Nephron (organoid): ENCODE measurements around the gene AMER2.

Source experiments
- H3K27ac Mint-ChIP-seq, 3 experiments: 2 replicates each; pipeline ENCODE4 v1.8.0; 2020; ENCODE audit warnings: mixed read lengths in 3 of 3, mild to moderate bottlenecking in 2 of 3, moderate library complexity in 1 of 3
- H3K27me3 Mint-ChIP-seq: 2 replicates; pipeline ENCODE4 v1.8.0; 2021; ENCODE audit warnings: low read depth, mild to moderate bottlenecking, moderate library complexity, mixed read lengths
- H3K36me3 Mint-ChIP-seq: 2 replicates; pipeline ENCODE4 v1.8.0; 2020; ENCODE audit warnings: low read depth, mixed read lengths
- H3K4me1 Mint-ChIP-seq: 2 replicates; pipeline ENCODE4 v1.8.0; 2020; ENCODE audit warnings: mixed read lengths
- H3K4me3 Mint-ChIP-seq, 3 experiments: 2 replicates each; pipeline ENCODE4 v1.8.0; 2020; ENCODE audit warnings: mild to moderate bottlenecking in 3 of 3, mixed read lengths in 3 of 3, moderate library complexity in 2 of 3
- H3K9me3 Mint-ChIP-seq: 2 replicates; pipeline ENCODE4 v1.8.0; 2020; ENCODE audit warnings: mixed read lengths
- CTCF ChIP-seq, 3 experiments: fragments of 200-600 bp; sonication (generic); IDR thresholded peaks; one replicate each; pipeline ENCODE4 v1.5.0; 2021; ENCODE audit warnings: antibody characterized with exemption in 3 of 3; ENCODE audit not compliant: unreplicated experiment in 3 of 3

Gene AMER2

DNA sequence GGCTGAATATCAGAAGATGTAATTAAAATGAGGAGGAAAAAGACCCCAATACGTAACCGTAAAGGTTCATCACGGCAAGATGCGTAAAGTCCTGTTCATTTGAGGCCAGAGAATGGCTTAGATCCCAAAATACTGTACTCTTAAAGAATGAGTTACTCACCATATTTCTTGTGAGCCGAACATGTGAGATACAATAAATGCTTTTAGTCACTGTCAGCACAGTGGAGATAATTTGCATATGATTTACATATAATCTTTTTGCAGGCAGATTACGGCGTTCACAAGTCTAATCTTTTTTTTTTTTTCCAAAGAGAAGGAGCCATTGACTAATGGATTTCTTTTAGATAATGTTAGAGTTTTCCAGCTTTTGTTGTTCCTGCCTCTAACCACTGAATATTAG lies 28.4 kb downstream of the AMER2 start:
- H3K4me3 Mint-ChIP-seq: no peak overlapping the region
- H3K27me3 Mint-ChIP-seq: peaks cover 16% of the 10 kb centered on the region
- no peak for TF ChIP-seq CTCF (IDR thresholded peaks at IDR 0.05; ENCODE audit: unreplicated experiment in 3 of 3)
- no peak overlapping the region for H3K27ac Mint-ChIP-seq
- no peaks in the 10 kb centered on the region for H3K36me3 Mint-ChIP-seq
- H3K4me1 Mint-ChIP-seq: no peaks in the 10 kb centered on the region
- H3K9me3 Mint-ChIP-seq: no peaks in the 10 kb centered on the region

GRCh38 chr13:25141042-25141441 lies 31.0 kb downstream of the AMER2 start:
- Mint-ChIP-seq H3K4me1 (peaks cover 6% of the 10 kb centered on the region), H3K9me3 (no peaks in the 10 kb centered on the region), H3K36me3 (no peaks in the 10 kb centered on the region), H3K27ac (no peak overlapping the region), H3K27me3 (peaks cover 37% of the 10 kb centered on the region), H3K4me3 (no peak overlapping the region)
- no peak for TF ChIP-seq CTCF (IDR thresholded peaks at IDR 0.05; ENCODE audit: unreplicated experiment in 3 of 3)

DNA sequence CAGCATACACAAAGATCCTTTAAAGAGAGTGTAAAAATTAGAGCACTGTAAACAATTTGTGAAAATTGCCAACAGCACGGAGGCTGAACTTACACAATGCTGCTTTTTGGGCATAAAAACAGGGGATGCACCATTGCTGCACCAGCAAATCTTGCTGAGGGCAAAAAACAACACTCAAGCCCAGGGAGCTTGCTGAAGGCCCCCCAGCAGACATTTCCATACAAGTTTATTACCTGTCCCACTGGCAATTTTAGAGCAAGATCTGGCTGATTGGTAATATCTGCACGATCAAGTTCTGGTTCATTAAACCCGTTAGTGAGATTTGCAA lies 34.3 kb downstream of the AMER2 start:
- peaks cover 3% of the 10 kb centered on the region for H3K9me3 Mint-ChIP-seq

GRCh38 chr13:25136880-25137787 lies 35.0 kb downstream of the AMER2 start:
- Mint-ChIP-seq H3K4me3 (no peak overlapping the region), H3K36me3 (no peaks in the 10 kb centered on the region), H3K27ac (no peak overlapping the region), H3K9me3 (peaks cover 3% of the 10 kb centered on the region), H3K27me3 (peaks cover 39% of the 10 kb centered on the region), H3K4me1 (peaks cover 20% of the 10 kb centered on the region)
- no peak for TF ChIP-seq CTCF (IDR thresholded peaks at IDR 0.05; ENCODE audit: unreplicated experiment in 3 of 3)

More for the DNA sequence above, 34.3 kb downstream of the AMER2 start:
- H3K4me3 Mint-ChIP-seq: no peak overlapping the region
- H3K4me1 Mint-ChIP-seq: peaks cover 14% of the 10 kb centered on the region
- peaks cover 42% of the 10 kb centered on the region for H3K27me3 Mint-ChIP-seq
- no peak overlapping the region for H3K27ac Mint-ChIP-seq
- TF ChIP-seq CTCF (IDR thresholded peaks at IDR 0.05; ENCODE audit: unreplicated experiment in 3 of 3): no peak
- no peaks in the 10 kb centered on the region for H3K36me3 Mint-ChIP-seq

- no peak for TF ChIP-seq CTCF (IDR thresholded peaks at IDR 0.05; ENCODE audit: unreplicated experiment in 3 of 3)
- Mint-ChIP-seq H3K27ac (no peak overlapping the region), H3K27me3 (peaks cover 33% of the 10 kb centered on the region), H3K9me3 (peaks cover 3% of the 10 kb centered on the region), H3K4me1 (peaks cover 20% of the 10 kb centered on the region), H3K36me3 (no peaks in the 10 kb centered on the region), H3K4me3 (no peak overlapping the region)
Measured at GRCh38 chr13:25135896-25136295, 36.2 kb downstream of the AMER2 start.
